OCI-LY1 (cell line): ENCODE results near the gene BGLAP.

ENCODE experiments used
- H2AFZ ChIP-seq: fragments of 200-600 bp; sonication (generic), shearing (Covaris generic); 2 replicates; pipeline ENCODE4 v1.6.0; 2014; ENCODE audit warnings: antibody characterized with exemption, mild to moderate bottlenecking, low read length
- H3F3A ChIP-seq: fragments of 200-600 bp; sonication (generic), shearing (Covaris generic); 2 replicates; pipeline ENCODE4 v1.6.0; 2014; ENCODE audit warnings: mild to moderate bottlenecking, antibody characterized with exemption, low read length, moderate library complexity; ENCODE audit not compliant: insufficient read depth
- H3K27ac ChIP-seq: fragments of 200-600 bp; sonication (generic); 2 replicates; pipeline ENCODE4 v1.5.1; 2014; ENCODE audit warnings: low read length, mixed run types, mild to moderate bottlenecking, low read depth; ENCODE audit not compliant: poor library complexity, severe bottlenecking
- H3K27me3 ChIP-seq: fragments of 200-600 bp; sonication (generic); 2 replicates; pipeline ENCODE4 v1.6.0; 2014; ENCODE audit warnings: antibody characterized with exemption, mild to moderate bottlenecking, low read length, moderate library complexity; ENCODE audit not compliant: insufficient read depth
- H3K36me3 ChIP-seq: fragments of 200-600 bp; sonication (generic); 2 replicates; pipeline ENCODE4 v1.6.1; 2014; ENCODE audit warnings: mild to moderate bottlenecking, antibody characterized with exemption, low read length, moderate library complexity, mixed read lengths; ENCODE audit not compliant: insufficient read depth
- H3K4me1 ChIP-seq: fragments of 200-600 bp; sonication (generic); 2 replicates; pipeline ENCODE4 v1.5.1; 2014; ENCODE audit warnings: mild to moderate bottlenecking, low read length, moderate library complexity; ENCODE audit not compliant: insufficient read depth, severe bottlenecking
- H3K4me2 ChIP-seq: fragments of 200-600 bp; sonication (generic), shearing (Covaris generic); 2 replicates; pipeline ENCODE4 v1.6.1; 2014; ENCODE audit warnings: low read length
- H3K4me3 ChIP-seq: fragments of 200-600 bp; sonication (generic); 2 replicates; pipeline ENCODE4 v1.5.1; 2014; ENCODE audit warnings: low read length, low read depth, mild to moderate bottlenecking, mixed read lengths; ENCODE audit not compliant: poor library complexity, severe bottlenecking
- H3K79me2 ChIP-seq: fragments of 200-600 bp; shearing (Covaris generic); 2 replicates; pipeline ENCODE4 v1.6.1; 2016; ENCODE audit warnings: mixed run types, low read length, mixed read lengths; ENCODE audit not compliant: insufficient read depth
- H3K9ac ChIP-seq: fragments of 200-600 bp; sonication (generic), shearing (Covaris generic); 2 replicates; pipeline ENCODE4 v1.6.1; 2014; ENCODE audit warnings: mild to moderate bottlenecking, low read length, mixed read lengths
- H3K9me2 ChIP-seq: fragments of 200-600 bp; sonication (generic), shearing (Covaris generic); 2 replicates; pipeline ENCODE4 v1.6.1; 2014; ENCODE audit warnings: low read depth, mild to moderate bottlenecking, low read length, mixed read lengths
- H3K9me3 ChIP-seq: fragments of 200-600 bp; shearing (Covaris generic); 2 replicates; pipeline ENCODE4 v1.6.1; 2014; ENCODE audit warnings: low read length, mixed read lengths
- H4K20me1 ChIP-seq: fragments of 200-600 bp; sonication (generic), shearing (Covaris generic); 2 replicates; pipeline ENCODE4 v1.6.0; 2016; ENCODE audit warnings: mild to moderate bottlenecking, low read length; ENCODE audit not compliant: insufficient read depth
- EZH2 ChIP-seq: fragments of 200-600 bp; sonication (generic), shearing (Covaris generic); IDR thresholded peaks from 2 replicates; pipeline ENCODE4 v1.8.0; 2017; ENCODE audit warnings: borderline replicate concordance, mixed run types, mild to moderate bottlenecking, antibody characterized with exemption, low read length, moderate library complexity, mixed read lengths
- TF ChIP-seq, protein P1 (sequence below): fragments of 200-600 bp; sonication (generic), shearing (Covaris generic); IDR thresholded peaks from 2 replicates; pipeline ENCODE4 v1.5.1; 2017; ENCODE audit warnings: mild to moderate bottlenecking, antibody characterized with exemption, low read length, moderate library complexity, mixed read lengths

Gene BGLAP

DNA sequence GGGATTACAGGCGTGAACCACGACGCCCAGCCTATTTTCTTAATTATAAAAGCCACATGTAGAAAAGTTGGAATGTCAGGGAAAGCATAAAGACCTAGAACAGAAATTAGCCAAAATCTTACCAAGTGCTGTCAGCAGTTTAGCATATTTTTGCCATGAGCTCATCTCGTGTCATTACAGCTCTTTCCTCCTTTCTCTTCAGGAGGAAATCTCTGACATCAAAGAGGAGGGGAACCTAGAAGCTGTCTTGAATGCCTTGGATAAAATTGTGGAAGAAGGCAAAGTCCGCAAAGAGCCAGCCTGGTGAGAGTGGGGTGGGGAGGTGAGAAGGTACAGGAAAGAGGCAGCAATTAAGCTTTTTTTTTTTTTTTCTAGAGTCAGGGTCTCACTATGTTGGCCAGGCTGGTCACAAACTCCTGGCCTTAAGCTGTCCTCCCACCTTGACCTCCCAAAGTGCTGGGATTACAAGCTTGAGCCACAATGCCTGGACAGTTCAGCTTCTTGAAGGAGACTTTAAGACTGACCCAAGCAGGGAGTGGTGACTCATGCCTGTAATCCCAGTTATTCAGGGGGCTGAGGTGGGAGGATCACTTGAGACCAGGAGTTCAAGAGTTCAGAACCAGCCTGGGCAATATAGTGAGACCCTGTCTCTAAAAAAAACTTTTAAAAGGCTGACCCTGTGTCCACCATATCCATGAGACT lies 8.4 kb upstream of the BGLAP start:
- no peak overlapping the region for H3K4me2 ChIP-seq
- no peak overlapping the region for H3K9ac ChIP-seq
- peaks cover 9% of the 10 kb centered on the region for H3K4me1 ChIP-seq
- TF ChIP-seq, protein P1, sequence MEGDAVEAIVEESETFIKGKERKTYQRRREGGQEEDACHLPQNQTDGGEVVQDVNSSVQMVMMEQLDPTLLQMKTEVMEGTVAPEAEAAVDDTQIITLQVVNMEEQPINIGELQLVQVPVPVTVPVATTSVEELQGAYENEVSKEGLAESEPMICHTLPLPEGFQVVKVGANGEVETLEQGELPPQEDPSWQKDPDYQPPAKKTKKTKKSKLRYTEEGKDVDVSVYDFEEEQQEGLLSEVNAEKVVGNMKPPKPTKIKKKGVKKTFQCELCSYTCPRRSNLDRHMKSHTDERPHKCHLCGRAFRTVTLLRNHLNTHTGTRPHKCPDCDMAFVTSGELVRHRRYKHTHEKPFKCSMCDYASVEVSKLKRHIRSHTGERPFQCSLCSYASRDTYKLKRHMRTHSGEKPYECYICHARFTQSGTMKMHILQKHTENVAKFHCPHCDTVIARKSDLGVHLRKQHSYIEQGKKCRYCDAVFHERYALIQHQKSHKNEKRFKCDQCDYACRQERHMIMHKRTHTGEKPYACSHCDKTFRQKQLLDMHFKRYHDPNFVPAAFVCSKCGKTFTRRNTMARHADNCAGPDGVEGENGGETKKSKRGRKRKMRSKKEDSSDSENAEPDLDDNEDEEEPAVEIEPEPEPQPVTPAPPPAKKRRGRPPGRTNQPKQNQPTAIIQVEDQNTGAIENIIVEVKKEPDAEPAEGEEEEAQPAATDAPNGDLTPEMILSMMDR = no peak
- no peak for TF ChIP-seq EZH2
- no peaks in the 10 kb centered on the region for H3K27me3 ChIP-seq
- no peak overlapping the region for H3K27ac ChIP-seq
- H4K20me1 ChIP-seq = no peaks in the 10 kb centered on the region
- no peaks in the 10 kb centered on the region for H3F3A ChIP-seq
- no peaks in the 10 kb centered on the region for H3K79me2 ChIP-seq
- H3K9me3 ChIP-seq = no peaks in the 10 kb centered on the region
- H3K36me3 ChIP-seq = peaks cover 41% of the 10 kb centered on the region
- H3K4me3 ChIP-seq = no peak overlapping the region
- H3K9me2 ChIP-seq = no peaks in the 10 kb centered on the region
- no peak overlapping the region for H2AFZ ChIP-seq

DNA sequence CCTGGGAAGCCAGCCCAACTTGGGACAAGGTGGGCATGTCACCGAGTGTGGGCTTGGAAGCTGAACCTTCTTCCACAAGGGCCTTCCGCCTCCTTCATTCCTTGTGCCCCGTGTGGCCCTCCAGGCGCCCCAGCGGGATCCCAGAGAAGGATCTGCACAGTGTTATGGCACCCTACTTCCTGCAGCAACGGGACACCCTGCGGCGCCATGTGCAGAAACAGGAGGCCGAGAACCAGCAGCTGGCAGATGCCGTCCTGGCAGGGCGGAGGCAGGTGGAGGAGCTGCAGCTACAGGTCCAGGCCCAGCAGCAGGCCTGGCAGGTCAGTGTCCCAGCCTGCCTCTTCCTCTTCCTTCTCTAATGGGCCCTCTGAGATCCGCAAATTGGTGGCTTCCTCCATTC lies 5.8 kb upstream of the BGLAP start:
- Histone ChIP-seq H3K27me3 (no peaks in the 10 kb centered on the region), H3K79me2 (no peaks in the 10 kb centered on the region), H3K9me2 (no peaks in the 10 kb centered on the region), H3K9ac (no peak overlapping the region), H3K4me3 (no peak overlapping the region), H3K4me2 (no peak overlapping the region), H2AFZ (no peak overlapping the region), H3K36me3 (peaks cover 56% of the 10 kb centered on the region), H4K20me1 (no peaks in the 10 kb centered on the region), H3K9me3 (no peaks in the 10 kb centered on the region), H3K4me1 (peaks cover 9% of the 10 kb centered on the region), H3K27ac (no peak overlapping the region), H3F3A (no peaks in the 10 kb centered on the region)
- TF ChIP-seq, protein P1 = no peak
- no peak for TF ChIP-seq EZH2

DNA sequence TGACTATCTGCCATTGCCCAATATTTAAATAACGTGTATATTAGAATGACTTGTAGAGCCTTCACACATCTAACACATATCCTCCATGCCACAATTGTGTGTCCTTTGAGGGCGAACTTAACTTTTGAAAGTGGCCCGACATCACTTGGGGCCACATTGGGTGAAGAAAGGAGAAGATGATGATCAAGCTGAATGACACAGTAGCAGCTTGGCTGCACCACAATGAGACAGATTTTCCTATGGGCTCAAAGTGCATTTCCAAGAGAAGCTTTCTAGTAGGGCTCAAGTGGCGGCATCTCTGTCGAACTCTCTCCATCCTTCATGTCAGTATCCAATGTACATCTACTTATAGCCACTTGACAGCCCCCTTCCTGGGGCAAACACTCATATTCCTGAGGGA lies 3.7 kb upstream of the BGLAP start:
- Histone ChIP-seq H3K9me2 (no peaks in the 10 kb centered on the region), H3K4me2 (no peak overlapping the region), H3K4me1 (no peaks in the 10 kb centered on the region), H3K9me3 (no peaks in the 10 kb centered on the region), H3K27ac (no peak overlapping the region), H2AFZ (no peak overlapping the region), H3K9ac (no peak overlapping the region), H3K4me3 (no peak overlapping the region), H3F3A (no peaks in the 10 kb centered on the region), H4K20me1 (no peaks in the 10 kb centered on the region), H3K27me3 (no peaks in the 10 kb centered on the region), H3K79me2 (no peaks in the 10 kb centered on the region), H3K36me3 (peaks cover 56% of the 10 kb centered on the region)
- TF ChIP-seq EZH2 = no peak
- TF ChIP-seq, protein P1 = no peak
